GM12892 (cell line): ENCODE data around the gene RTP1.

Source experiments
- POLR2A ChIP-seq: IDR thresholded peaks from 2 replicates; pipeline ENCODE4 v1.6.1; 2011; ENCODE audit warnings: low read depth, low read length, control low read depth
- POLR2AphosphoS5 ChIP-seq: IDR thresholded peaks from 2 replicates; pipeline ENCODE4 v1.6.1; 2011; ENCODE audit warnings: low read depth, low read length, control low read depth

GRCh38 chr3:187207624-187208023 is 10.3 kb downstream of the RTP1 start:
- TF ChIP-seq POLR2A, result no peak
- TF ChIP-seq POLR2AphosphoS5, result no peak
